ENCODE data around the gene DOLK. TPM values are rescaled to one million over a fixed set of nuclear protein-coding genes. Genes with fewer than 3 reads are reported as not detected.
A peak's percentile ranks its signal among the peaks of the same experiment; 100 is the strongest.

The DOLK gene
- total and polyA plus RNA-seq, 2 of the 4 experiments (the other 2 are of a cell fraction), result 23.2 to 30.8 TPM

GRCh38 chr9:128921881-128922763 lies 25.3 kb downstream of the DOLK start:
- Histone ChIP-seq H2AK5ac (ENCODE audit: low read depth, low read length) (peak overlapping the region; percentile 31), H3K4ac (ENCODE audit: low read depth, low read length) (peak overlapping the region; percentile 77), H3K79me1 (ENCODE audit: low read depth in 1 of 2, low read length in 2 of 2) (peaks cover 12 to 42% of the 10 kb centered on the region in 2 experiments; a peak in 3 of 4 replicates), H3K4me1 (ENCODE audit: control insufficient read depth, insufficient read depth, low read length) (peaks cover 15% of the 10 kb centered on the region), H3K27me3 (ENCODE audit: control insufficient read depth, insufficient read depth, low read length) (no peaks in the 10 kb centered on the region), H4K8ac (ENCODE audit: low read depth in 2 of 2, low read length in 2 of 2) (peak overlapping the region; percentile 20 to 91), H3K4me3 (ENCODE audit: insufficient read depth, low read depth, low read length) (peak overlapping the region; percentile 35), H3K14ac (replicated peaks; ENCODE audit: low read depth, low read length) (peak overlapping the region; percentile 55), H3K4me2 (ENCODE audit: low read depth, low read length) (peak overlapping the region; percentile 51), H3K36me3 (ENCODE audit: control insufficient read depth, insufficient read depth, low read length) (peaks cover 13% of the 10 kb centered on the region), H2BK5ac (ENCODE audit: low read depth, low read length, poor library complexity, severe bottlenecking) (peak overlapping the region; percentile 7), H3K27ac (ENCODE audit: insufficient read depth, low read length) (peak overlapping the region; percentile 75), H2AK9ac (replicated peaks; ENCODE audit: low read depth, low read length, poor library complexity) (peak overlapping the region; percentile 92), H3K56ac (ENCODE audit: extremely low read depth, insufficient read depth, low read length) (peak overlapping the region; percentile 49), H4K91ac (ENCODE audit: insufficient read depth, low read depth, low read length) (peak overlapping the region; percentile 35), H3K18ac (ENCODE audit: low read depth, low read length) (peak overlapping the region; percentile 10; the same call in 1 of the 2 replicates), H3K9me3 (ENCODE audit: control insufficient read depth, insufficient read depth, low read length) (no peaks in the 10 kb centered on the region), H2BK20ac (ENCODE audit: low read depth, low read length) (peak overlapping the region; percentile 85), H4K20me1 (ENCODE audit: insufficient read depth, low read length) (no peaks in the 10 kb centered on the region), H4K5ac (ENCODE audit: low read depth, low read length) (peak overlapping the region; percentile 59), H3K9ac (ENCODE audit: low read depth, low read length) (peak overlapping the region; percentile 69), H3K23ac (ENCODE audit: low read depth, low read length) (peak overlapping the region; percentile 13; the same call in 1 of the 2 replicates), H3K9me1 (ENCODE audit: insufficient read depth, low read length) (peaks cover 20% of the 10 kb centered on the region), H2BK15ac (ENCODE audit: low read depth, low read length) (0 out of 3 replicates have a peak overlapping the region, but pooled peaks have one; percentile 74), H2BK120ac (ENCODE audit: low read depth, low read length) (peak overlapping the region; percentile 79), H2AFZ (replicated peaks; ENCODE audit: low read length, poor library complexity) (peak overlapping the region; percentile 88)
- CTCF ChIA-PET, result interaction anchor here (0.7 kb wide), 1 partner anchor 70 kb away, joined by 4 read pairs; no protein-coding TSS in a partner anchor
- ATAC-seq (ENCODE audit: low read depth), result peak; percentile 72
- TF ChIP-seq BHLHE40 (IDR thresholded peaks at IDR 0.05; ENCODE audit: low read depth, low read length), result no peak
- TF ChIP-seq RCOR1 (IDR thresholded peaks at IDR 0.05; ENCODE audit: insufficient replicate concordance, low read length), result no peak
- TF ChIP-seq MAZ (IDR thresholded peaks at IDR 0.05; ENCODE audit: borderline replicate concordance, low read depth, low read length), result peak; percentile 7; the same call in 1 of the 2 replicates
- in situ Hi-C loops (cut with MboI; ENCODE audit: low sequenced_read_pairs) (no loop called here), dilution Hi-C loops (cut with HindIII; ENCODE audit: low sequenced_read_pairs, unreplicated experiment) (no loop called here), intact Hi-C loops (cut with micrococcal nuclease) (no loop called here)
- WGBS, 2 experiments (ENCODE audit: extremely low coverage in 2 of 2, insufficient read length in 1 of 2), result 26% methylated on average over 7 of the region's 32 CpGs; no CpG with 5 or more reads in 1 of the 2 experiments
- DNase-seq, result peak; percentile 50
- POLR2A ChIA-PET (ENCODE audit: unreplicated experiment), result no interaction called here
- BruUV-seq (replicated peaks), result no TSS peak

Data from IMR-90 (cell line).